K562 (cell line): ENCODE measurements around the gene SECISBP2. TPM values are rescaled to one million over a fixed set of nuclear protein-coding genes. Genes with fewer than 3 reads are reported as not detected.

Source experiments
- ATAC-seq: fragments of 200-7000 bp; cut with Tn5 transposase; 3 replicates; pipeline ENCODE4 v1.9.1; 2020; ENCODE audit warnings: moderate library complexity
- BruUV-seq: library from RNA; stranded (reverse); fragments of 400-500 nt; replicated peaks from 2 replicates; lab custom pipeline; 2021; lab: Mats Ljungman, UMichigan
- CTCF ChIA-PET: fragments of 300-600 bp; formaldehyde crosslinking; extraction: SDS; loops from one replicate; lab custom pipeline; 2021; ENCODE audit warnings: low intra/inter-chr PET ratio; lab: Yijun Ruan, JAX
- POLR2A ChIA-PET: fragments of 300-600, 350-650 bp; sonication (Branson Sonifier 250); formaldehyde crosslinking; extraction: SDS; loops from one replicate; lab custom pipeline; 2021; ENCODE audit warnings: antibody characterized with exemption, inconsistent platforms; lab: Yijun Ruan, JAX
- DNase-seq, 4 experiments: peaks; one replicate each; pipeline versions ENCODE4 v3.0.0 to v3.0.0-alpha.2; 2011 to 2018; ENCODE audit warnings: low spot score in 3 of 4, mixed read lengths in 3 of 4; ENCODE audit errors: extremely low read depth in 1 of 4
- FAIRE-seq: peaks from 2 replicates; lab custom pipeline; 2011; peaks lifted over from hg19 to GRCh38; lab: Jason Lieb, UNC
- H2AFZ ChIP-seq: 2 replicates; pipeline ENCODE4 v1.6.0; 2011; ENCODE audit warnings: low read depth, low read length, control low read depth, inconsistent platforms
- H3K27ac ChIP-seq: fragments of 200-600 bp; 3 replicates; pipeline ENCODE4 v1.8.0; 2011; ENCODE audit warnings: low read depth, mild to moderate bottlenecking, control low read depth, inconsistent platforms, low read length, moderate library complexity, mixed read lengths; ENCODE audit errors: extremely low read depth
- H3K27me3 ChIP-seq, 2 experiments: fragments of 300-600 bp in 1 of 2; 2 replicates in 1 of 2; 3 replicates in 1 of 2; pipeline versions ENCODE4 v1.6.0 to v1.8.0; 2011; ENCODE audit warnings: inconsistent platforms in 2 of 2, low read length in 2 of 2, mild to moderate bottlenecking in 1 of 2, mixed read lengths in 1 of 2, moderate library complexity in 1 of 2; ENCODE audit not compliant: control insufficient read depth in 2 of 2, insufficient read depth in 2 of 2
- H3K36me3 ChIP-seq: fragments of 300-600 bp; 3 replicates; pipeline ENCODE4 v1.8.0; 2011; ENCODE audit warnings: mild to moderate bottlenecking, low read length, inconsistent platforms; ENCODE audit not compliant: control insufficient read depth, insufficient read depth
- H3K4me1 ChIP-seq, 2 experiments: fragments of 200-600 bp in 1 of 2; replicated peaks in 1 of 2; 2 replicates in 1 of 2; 3 replicates in 1 of 2; pipeline versions ENCODE4 v1.5.1 to v1.8.0; 2011; ENCODE audit warnings: inconsistent platforms in 2 of 2, low read length in 2 of 2, mild to moderate bottlenecking in 1 of 2, mixed read lengths in 1 of 2, moderate library complexity in 1 of 2; ENCODE audit not compliant: control insufficient read depth in 2 of 2, insufficient read depth in 2 of 2
- H3K4me2 ChIP-seq: 2 replicates; pipeline ENCODE4 v1.6.1; 2011; ENCODE audit warnings: low read length, control low read depth, inconsistent platforms, mixed read lengths; ENCODE audit not compliant: insufficient read depth
- H3K4me3 ChIP-seq: fragments of 200-600 bp; sonication (generic), shearing (Covaris generic); 2 replicates; pipeline ENCODE4 v1.5.1; 2016; ENCODE audit warnings: control low read depth, inconsistent platforms
- H3K79me2 ChIP-seq: fragments of 200-600 bp; 3 replicates; pipeline ENCODE4 v1.8.0; 2011; ENCODE audit warnings: low read length, inconsistent platforms; ENCODE audit not compliant: control insufficient read depth, insufficient read depth
- H3K9ac ChIP-seq, 2 experiments: 2 replicates each; pipeline versions ENCODE4 v1.6.0 to v1.6.1; 2011; ENCODE audit warnings: low read depth in 2 of 2, low read length in 2 of 2, control low read depth in 1 of 2, inconsistent platforms in 1 of 2, mild to moderate bottlenecking in 1 of 2, mixed read lengths in 1 of 2; ENCODE audit not compliant: insufficient read depth in 1 of 2
- H3K9me1 ChIP-seq: one replicate; pipeline ENCODE4 v1.6.0; 2011; ENCODE audit warnings: inconsistent platforms, mild to moderate bottlenecking, low read length, moderate library complexity; ENCODE audit not compliant: control insufficient read depth, insufficient read depth
- H3K9me3 ChIP-seq: replicated peaks from 2 replicates; pipeline ENCODE4 v1.5.1; 2011; ENCODE audit warnings: low read depth, low read length, inconsistent platforms; ENCODE audit not compliant: control insufficient read depth, insufficient read depth
- H4K20me1 ChIP-seq: replicated peaks from 2 replicates; pipeline ENCODE4 v1.6.1; 2011; ENCODE audit warnings: low read length, inconsistent platforms, mixed read lengths; ENCODE audit not compliant: control insufficient read depth, insufficient read depth
- ARHGAP35 ChIP-seq: fragments of 450-650 bp; IDR thresholded peaks from 2 replicates; pipeline ENCODE4 v1.6.1; 2018; ENCODE audit not compliant: partially characterized antibody
- CCNT2 ChIP-seq: IDR thresholded peaks from 2 replicates; pipeline ENCODE4 v1.6.1; 2011; ENCODE audit warnings: borderline replicate concordance, low read depth, mild to moderate bottlenecking, moderate library complexity, mixed read lengths, low read length; ENCODE audit not compliant: insufficient read length; ENCODE audit errors: extremely low read depth
- CREB3 ChIP-seq: fragments of 450-650 bp; conservative IDR thresholded peaks from 2 replicates; pipeline ENCODE4 v1.6.1; 2016; ENCODE audit warnings: missing genetic modification characterization, low read depth, mild to moderate bottlenecking, missing compliant biosample characterization, moderate library complexity
- FOXP4 ChIP-seq: sonication (generic); formaldehyde crosslinking; IDR thresholded peaks from 2 replicates; pipeline ENCODE4 v1.8.0; 2022; ENCODE audit warnings: mild to moderate bottlenecking, missing genetic modification reagents, borderline replicate concordance
- GTF2B ChIP-seq: IDR thresholded peaks from 2 replicates; pipeline ENCODE4 v1.6.1; 2011; ENCODE audit not compliant: insufficient read length; ENCODE audit errors: extremely low read depth
- HDAC3 ChIP-seq: fragments of 450-650 bp; IDR thresholded peaks from 2 replicates; pipeline ENCODE4 v1.6.1; 2018; ENCODE audit warnings: borderline replicate concordance, mild to moderate bottlenecking, moderate library complexity; ENCODE audit not compliant: partially characterized antibody
- HNRNPL ChIP-seq: fragments of 200-400 bp; formaldehyde crosslinking; IDR thresholded peaks from 2 replicates; pipeline ENCODE4 v1.6.1; 2017; ENCODE audit warnings: low read depth, mild to moderate bottlenecking, low read length
- HOXB6 ChIP-seq: fragments of 250-450 bp; sonication (Bioruptor Pico); IDR thresholded peaks from 2 replicates; pipeline ENCODE4 v1.5.1; 2022; ENCODE audit warnings: mild to moderate bottlenecking, borderline replicate concordance
- KDM5B ChIP-seq: fragments of 200-600 bp; sonication (generic); IDR thresholded peaks from 2 replicates; pipeline ENCODE4 v1.6.1; 2012; ENCODE audit warnings: low read depth, mild to moderate bottlenecking, moderate library complexity, low read length, control low read depth, inconsistent platforms; ENCODE audit not compliant: insufficient replicate concordance
- TEAD2 ChIP-seq: fragments of 450-650 bp; IDR thresholded peaks from 2 replicates; pipeline ENCODE4 v1.6.1; 2016; ENCODE audit warnings: missing genetic modification characterization, control low read depth, missing compliant biosample characterization
- TRIM25 ChIP-seq: fragments of 450-650 bp; IDR thresholded peaks from 2 replicates; pipeline ENCODE4 v1.7.0; 2016; ENCODE audit warnings: borderline replicate concordance
- ZBTB7A ChIP-seq: IDR thresholded peaks from 2 replicates; pipeline ENCODE4 v1.6.1; 2011; ENCODE audit warnings: low read depth, mild to moderate bottlenecking, low read length, moderate library complexity, borderline replicate concordance; ENCODE audit not compliant: control insufficient read depth
- ZKSCAN8 ChIP-seq: fragments of 200-800 bp; sonication (Bioruptor generic); IDR thresholded peaks from 2 replicates; pipeline ENCODE4 v1.6.1; 2016; ENCODE audit warnings: missing genetic modification characterization, missing compliant biosample characterization
- ZNF140 ChIP-seq: fragments of 250-450 bp; sonication (Bioruptor Pico); IDR thresholded peaks from 2 replicates; pipeline ENCODE4 v1.8.0; 2021; ENCODE audit warnings: moderate library complexity, mild to moderate bottlenecking, inconsistent platforms
- WGBS: fragments of 100-300 bp; shearing (Covaris generic); methylation state at CpG from one replicate; pipeline ENCODE4 v1.1.6; 2016; ENCODE audit warnings: low coverage, mixed read lengths; ENCODE audit not compliant: insufficient coverage; ENCODE audit errors: missing lambda C conversion rate; 5-methylcytosine and 5-hydroxymethylcytosine counted together
- in situ Hi-C: fragments of 300-500 bp; cut with MboI; formaldehyde crosslinking; loops from 4 replicates; pipeline ENCODE4 v1.15.0; 2018; ENCODE audit warnings: inconsistent platforms, mixed read lengths
- intact Hi-C: fragments of 100-400 bp; cut with micrococcal nuclease; formaldehyde crosslinking; loops from 2 replicates; pipeline ENCODE4 v1.14.2; 2022
- polyA plus RNA-seq, 8 experiments: library from polyadenylated mRNA; depleted of rRNA in 4 of 8; stranded (reverse) in 5 of 8; unstranded in 3 of 8; fragments of >200 nt; fragmentation: Nextera tagmentation in 2 of 8; fragmentation: Illumina TruSeq in 1 of 8; extraction: Ambion mirVana in 2 of 8; extraction: Trizol in 1 of 8; gene quantifications; 2 replicates each; pipeline versions ENCODE4 v1.2.1 to v1.2.3, GENCODE V29; 2011 to 2014; ENCODE audit warnings: inconsistent platforms in 1 of 8, missing spikeins in 1 of 8
- total RNA-seq, 7 experiments: library from RNA; depleted of rRNA in 6 of 7; stranded (reverse); fragments of >200 nt in 6 of 7; fragmentation: Illumina TruSeq in 2 of 7; extraction: Trizol in 2 of 7; gene quantifications; 2 replicates each; pipeline versions ENCODE4 v1.2.1 to v1.2.3, GENCODE V29; 2011 to 2021; ENCODE audit warnings: low replicate concordance in 1 of 7

SECISBP2 gene
- total and polyA plus RNA-seq, 9 of the 15 experiments (the other 6 are each of a cell fraction or from before 2014, with no cell fraction given): 3.2 to 41.6 (median 26.1) TPM

GRCh38 chr9:89309608-89310474 is 8.5 kb upstream of the SECISBP2 start:
- DNase-seq: peak in 2 of 4 experiments; percentile 41 to 72
- Histone ChIP-seq H3K9me1 (peaks cover under 1% of the 10 kb centered on the region), H3K27ac (peak overlapping the region; percentile 99), H2AFZ (no peak overlapping the region), H3K79me2 (peaks cover 50% of the 10 kb centered on the region), H3K9me3 (no peaks in the 10 kb centered on the region), H3K4me2 (peak overlapping the region; percentile 78), H3K36me3 (peaks cover 27% of the 10 kb centered on the region), H3K9ac (peak overlapping the region; percentile 97 to 100), H3K4me3 (peak overlapping the region; percentile 84), H3K4me1 (peaks cover 7 to 8% of the 10 kb centered on the region in 2 experiments; a peak in 3 of 5 replicates), H3K27me3 (no peaks in the 10 kb centered on the region), H4K20me1 (peaks cover 26% of the 10 kb centered on the region)
- intact Hi-C loops: no loop called here
- BruUV-seq: TSS peak; percentile 90
- ChIA-PET POLR2A (interaction anchor here (0.6 to 1.3 kb wide), 6 partner anchors 9 to 342 kb away, joined by 3 to 4 read pairs (median 3); partner anchors contain the start of gene SECISBP2), CTCF (no interaction called here)
- in situ Hi-C loops: no loop called here
- ATAC-seq: peak; percentile 43
- under 1% methylated on average over 14 of the region's 23 CpGs for WGBS
- no peak for FAIRE-seq
- 0 out of 2 replicates have a peak, but pooled peaks have one; percentile 35 for TF ChIP-seq HNRNPL
- TF ChIP-seq KDM5B: peak; percentile 85
- TF ChIP-seq GTF2B: peak; percentile 41
- TF ChIP-seq CREB3 (tag): no peak
- peak; percentile 23 for TF ChIP-seq HDAC3
- no peak for TF ChIP-seq TEAD2 (tag)
- TF ChIP-seq CCNT2: peak; percentile 12
- no peak for TF ChIP-seq ZBTB7A
- no peak for TF ChIP-seq TRIM25
- TF ChIP-seq FOXP4: no peak
- no peak for TF ChIP-seq ARHGAP35
- TF ChIP-seq HOXB6 (CRISPR knock-in tag): no peak
- no peak for TF ChIP-seq ZNF140 (CRISPR knock-in tag)
- 0 out of 2 replicates have a peak, but pooled peaks have one; percentile 49 for TF ChIP-seq ZKSCAN8 (CRISPR knock-in tag)
